Central memory CD4-positive, alpha-beta T cell (primary cell): ENCODE measurements around the gene RNU2-63P.
"Not testable (repeated sequence)": the region's sequence is repeated elsewhere in the genome, so short reads cannot be mapped to it uniquely, and the experiment has no call there.

Source experiments
- DNase-seq: peaks from one replicate; pipeline ENCODE4 v3.0.0; 2022
- total RNA-seq, 3 experiments: gene quantifications; one replicate each; lab custom pipeline; 2026; lab: John Stamatoyannopoulos, UW

The RNU2-63P gene
- 0.11 to 10.0 (median 2.3) reads per million in 3 experiments for total RNA-seq

- DNase-seq: peak; percentile 83
Observed at GRCh38 chr2:88016086-88016959, at the start of gene RNU2-63P. Gene RNU2-63P (minus strand): TSS chr2:88016547.

GRCh38 chr2:88061295-88061694, 44.9 kb upstream of the RNU2-63P start:
- DNase-seq: no peak

GRCh38 chr2:88060907-88061275, 44.5 kb upstream of the RNU2-63P start:
- no peak for DNase-seq

GRCh38 chr2:88059979-88060906, 43.9 kb upstream of the RNU2-63P start:
- DNase-seq: peak; percentile 44

DNA sequence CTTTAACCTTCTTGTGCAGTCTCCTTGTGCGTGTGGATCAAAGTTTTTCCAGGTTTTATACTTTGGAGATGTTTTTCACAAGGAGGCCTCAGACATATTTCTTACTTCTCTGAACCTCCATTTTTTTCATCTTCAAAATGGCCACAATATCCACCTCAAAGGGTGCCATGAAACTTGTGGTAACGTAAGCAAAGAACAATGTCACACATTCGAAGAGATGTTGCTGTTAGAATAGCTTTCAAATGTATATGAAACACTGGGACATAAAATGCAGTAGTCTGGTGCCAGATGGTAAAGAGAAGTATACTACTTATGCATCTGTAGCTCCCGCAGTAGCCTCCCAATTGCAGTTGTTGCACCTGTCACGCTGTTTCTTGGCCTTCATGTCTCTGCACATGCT, 41.8 kb upstream of the RNU2-63P start:
- no peak for DNase-seq

GRCh38 chr2:88057437-88057844, 41.1 kb upstream of the RNU2-63P start:
- no peak for DNase-seq

GRCh38 chr2:88055371-88056128, 39.2 kb upstream of the RNU2-63P start, which contains the start of gene KRCC1:
Gene KRCC1 (minus strand): TSS chr2:88055783. CDS start chr2:88028563, 27,220 bp downstream.
- DNase-seq: peak; percentile 96

GRCh38 chr2:88054782-88055370, 38.5 kb upstream of the RNU2-63P start:
- peak; percentile 9 for DNase-seq

DNA sequence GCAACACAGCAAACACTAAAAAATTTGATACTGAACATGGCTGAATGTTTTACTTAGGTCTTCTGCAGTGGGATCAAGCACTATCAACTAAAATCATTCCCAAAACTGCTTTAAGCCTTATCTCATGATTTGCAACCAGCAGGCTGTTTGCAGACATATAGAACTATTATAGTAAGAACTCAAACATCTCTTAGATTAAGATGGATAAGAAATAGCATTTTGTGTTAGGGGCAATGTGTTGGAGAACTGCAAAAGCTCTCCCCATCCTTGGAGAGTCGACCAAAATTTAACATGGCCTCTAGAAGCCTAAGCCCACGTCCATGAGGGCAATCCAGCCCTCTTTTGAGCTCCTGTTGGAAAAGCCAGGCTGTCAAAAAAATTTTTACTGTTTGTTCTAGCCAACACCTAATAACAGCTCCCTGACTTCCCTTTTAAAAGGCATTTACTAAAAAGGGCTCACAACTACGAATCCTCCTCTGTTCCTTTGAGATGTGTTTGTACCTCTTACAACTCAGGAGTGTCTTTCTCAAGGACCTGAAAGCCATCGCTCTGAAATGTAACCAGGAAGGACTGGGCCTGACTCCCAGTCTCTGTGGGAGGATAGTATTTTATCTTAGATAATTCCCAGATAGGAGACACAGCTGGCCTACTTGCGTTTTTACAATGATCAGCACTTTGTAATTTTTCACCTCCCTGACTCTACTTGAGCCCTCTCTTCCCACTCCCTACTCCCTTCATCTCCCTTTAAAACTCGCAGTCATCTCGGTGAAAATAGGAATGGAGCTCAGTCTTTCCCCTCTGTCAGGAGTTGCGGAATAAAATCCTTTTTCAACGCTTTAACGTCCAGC, 37.8 kb upstream of the RNU2-63P start:
- no peak for DNase-seq

DNA sequence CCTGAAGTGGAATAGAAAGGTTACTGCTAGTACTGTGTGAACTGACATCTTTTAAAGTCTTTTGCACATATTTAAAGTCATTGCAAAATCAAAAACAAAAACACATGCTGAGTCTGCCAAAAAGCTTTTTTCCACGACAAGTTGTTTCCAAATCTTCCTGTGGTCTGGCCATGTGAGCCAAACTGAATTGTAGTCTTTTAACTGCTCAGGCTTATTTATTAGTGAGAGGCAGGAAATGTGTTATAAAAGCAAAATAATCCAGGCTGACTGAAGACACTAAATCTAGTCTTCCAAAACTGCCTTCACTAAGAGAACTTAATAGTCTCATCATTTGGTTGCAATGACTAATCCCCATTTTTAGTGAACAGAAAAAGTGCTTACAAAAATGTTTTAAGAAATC, 36.9 kb upstream of the RNU2-63P start:
- DNase-seq: no peak

- no peak for DNase-seq
Observed at GRCh38 chr2:88051792-88052191, 35.4 kb upstream of the RNU2-63P start.

DNA sequence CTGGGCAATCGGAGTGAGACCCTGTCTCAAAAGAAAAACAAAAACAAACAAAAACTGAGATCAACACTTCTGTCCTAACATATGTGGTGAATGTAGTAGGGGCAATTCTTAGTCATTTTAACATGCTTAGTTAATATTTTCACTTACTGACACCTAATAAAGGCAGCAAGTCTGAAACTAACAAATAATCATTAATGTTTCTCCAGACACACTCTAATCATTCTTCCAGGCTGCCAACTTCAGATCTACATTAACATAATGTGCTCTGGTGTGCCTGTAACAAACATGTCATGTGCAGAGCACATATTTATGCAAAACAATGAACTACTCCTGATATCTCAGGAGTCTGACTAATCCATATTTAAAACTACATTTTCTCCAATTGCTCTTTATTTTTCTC, 33.3 kb upstream of the RNU2-63P start:
- DNase-seq: no peak

DNA sequence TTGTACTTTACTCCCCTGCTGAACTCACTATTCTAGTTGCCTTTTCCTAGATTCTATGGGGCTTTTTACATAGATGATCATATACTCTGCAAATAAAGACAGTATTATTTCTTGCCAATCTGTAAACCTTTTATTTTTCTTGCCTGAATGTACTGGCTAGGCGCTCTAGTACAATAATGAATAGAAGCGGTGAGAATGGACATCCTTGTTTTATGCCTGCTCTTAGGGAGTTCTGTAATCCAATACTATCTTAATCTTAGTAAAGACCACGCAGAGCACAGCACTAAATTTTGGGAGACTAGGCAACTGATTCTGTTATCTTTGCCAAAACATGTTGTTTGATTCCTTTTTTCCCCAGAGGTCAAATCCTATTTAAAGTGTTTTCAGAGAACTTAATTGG, 32.2 kb upstream of the RNU2-63P start:
- DNase-seq: no peak

DNA sequence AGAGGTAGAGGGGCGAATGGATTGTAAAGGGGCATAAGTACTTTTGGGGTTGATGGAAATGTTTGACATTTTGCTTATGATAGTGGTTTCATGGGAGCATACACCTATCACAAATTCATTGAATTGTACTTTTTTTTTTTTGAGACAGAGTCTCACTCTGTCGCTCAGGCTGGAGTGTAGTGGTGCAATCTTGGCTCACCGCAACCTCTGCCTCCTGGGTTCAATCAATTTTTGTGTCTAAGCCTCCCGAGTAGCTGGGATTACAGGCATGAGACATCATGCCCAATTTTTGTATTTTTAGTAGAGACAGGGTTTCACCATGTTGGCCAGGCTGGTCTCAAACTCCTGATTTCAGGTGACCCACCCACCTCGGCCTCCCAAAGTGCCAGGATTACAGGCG, 29.2 kb upstream of the RNU2-63P start:
- DNase-seq: not testable (repeated sequence)

DNA sequence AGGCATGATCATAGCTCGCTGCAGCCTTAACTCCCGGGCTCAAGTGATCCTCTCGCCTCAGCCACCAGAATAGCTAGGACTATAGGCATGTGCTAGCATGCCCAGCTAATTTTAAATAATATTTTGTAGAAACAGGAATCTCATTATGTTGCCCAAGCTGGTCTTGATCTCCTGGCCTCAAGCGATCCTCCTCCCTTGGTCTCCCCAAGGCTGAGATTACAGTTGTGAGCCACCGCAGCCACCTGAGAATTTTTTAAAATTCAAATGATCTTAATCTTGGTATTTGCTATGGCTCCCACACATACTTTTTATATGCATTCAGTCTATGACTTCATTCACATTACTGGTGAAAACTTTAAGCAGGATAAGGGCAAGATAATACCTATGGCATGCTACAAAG, 26.1 kb upstream of the RNU2-63P start:
- DNase-seq: no peak

DNA sequence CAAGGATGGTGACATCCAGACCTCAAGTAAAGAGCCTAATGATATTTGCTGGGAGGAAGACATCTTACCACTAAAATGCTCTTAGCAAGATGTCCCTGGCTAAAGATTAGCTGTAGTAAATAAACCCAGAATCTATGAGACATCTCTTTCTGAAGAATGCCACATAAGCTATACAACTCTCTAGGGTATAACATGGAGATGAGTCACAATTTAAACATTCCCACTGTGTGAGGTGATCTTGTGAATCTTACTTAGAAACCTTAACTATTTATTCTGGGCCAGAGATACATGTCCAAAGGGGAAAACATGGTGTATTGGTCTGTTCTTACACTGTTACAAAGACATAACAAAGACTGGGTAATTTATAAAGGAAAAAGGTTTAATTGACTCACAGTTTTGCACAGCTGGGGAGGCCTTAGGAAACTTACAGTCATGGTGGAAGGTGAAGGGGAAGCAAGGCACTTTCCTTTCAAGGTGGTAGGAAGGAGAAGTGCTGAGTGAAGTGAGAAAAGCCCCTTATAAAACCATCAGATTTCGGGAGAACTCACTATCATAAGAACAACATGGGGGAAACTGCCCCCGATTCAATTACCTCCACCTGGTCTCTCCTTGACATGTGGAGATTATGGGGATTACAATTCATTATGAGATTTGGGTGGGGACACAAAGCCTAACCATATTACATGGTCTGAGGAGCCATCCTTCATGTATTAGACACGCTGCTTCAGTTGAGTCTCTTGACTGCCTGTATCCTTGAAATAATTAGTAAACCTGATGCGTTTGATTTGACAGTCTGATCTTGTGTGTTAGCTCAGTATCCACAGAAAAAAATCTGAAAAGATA, 22.1 kb upstream of the RNU2-63P start:
- DNase-seq: no peak

DNA sequence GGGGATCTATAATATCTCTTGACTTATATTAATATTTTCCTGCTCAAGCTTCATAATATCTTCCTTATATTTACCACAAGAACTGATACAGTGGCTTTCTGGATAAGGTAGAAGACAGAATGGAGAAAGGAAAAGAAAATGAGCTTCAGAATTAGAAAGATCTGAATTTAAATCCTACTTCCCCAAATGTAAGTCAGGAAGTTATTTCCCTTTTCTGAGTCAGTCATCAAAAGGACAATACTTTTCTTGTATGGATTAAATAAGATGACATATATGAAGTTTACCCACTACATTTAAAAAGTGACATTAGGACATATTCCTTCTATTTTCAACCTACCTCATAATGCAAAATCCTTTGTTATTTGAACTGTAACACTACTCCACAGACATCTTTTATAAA, 20.3 kb upstream of the RNU2-63P start:
- DNase-seq: no peak

DNA sequence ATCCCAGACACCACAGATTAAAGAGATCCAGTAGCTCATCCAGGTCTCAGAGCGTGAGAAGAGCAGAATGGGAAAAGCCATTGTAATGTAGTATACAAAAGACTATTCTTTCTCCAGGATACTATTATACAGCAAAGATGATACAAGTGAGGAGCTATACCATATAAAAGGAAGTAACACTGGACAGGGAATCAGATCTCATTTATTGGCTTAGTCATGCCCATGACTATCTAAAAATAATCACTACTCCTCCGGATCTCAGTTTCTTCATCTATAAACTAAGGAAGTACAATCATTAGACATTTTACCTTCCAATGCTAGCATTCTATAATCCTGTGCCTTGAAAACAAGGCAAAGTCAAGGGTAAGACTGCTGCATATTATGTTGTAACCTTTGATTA, 19.8 kb upstream of the RNU2-63P start:
- DNase-seq: no peak

DNA sequence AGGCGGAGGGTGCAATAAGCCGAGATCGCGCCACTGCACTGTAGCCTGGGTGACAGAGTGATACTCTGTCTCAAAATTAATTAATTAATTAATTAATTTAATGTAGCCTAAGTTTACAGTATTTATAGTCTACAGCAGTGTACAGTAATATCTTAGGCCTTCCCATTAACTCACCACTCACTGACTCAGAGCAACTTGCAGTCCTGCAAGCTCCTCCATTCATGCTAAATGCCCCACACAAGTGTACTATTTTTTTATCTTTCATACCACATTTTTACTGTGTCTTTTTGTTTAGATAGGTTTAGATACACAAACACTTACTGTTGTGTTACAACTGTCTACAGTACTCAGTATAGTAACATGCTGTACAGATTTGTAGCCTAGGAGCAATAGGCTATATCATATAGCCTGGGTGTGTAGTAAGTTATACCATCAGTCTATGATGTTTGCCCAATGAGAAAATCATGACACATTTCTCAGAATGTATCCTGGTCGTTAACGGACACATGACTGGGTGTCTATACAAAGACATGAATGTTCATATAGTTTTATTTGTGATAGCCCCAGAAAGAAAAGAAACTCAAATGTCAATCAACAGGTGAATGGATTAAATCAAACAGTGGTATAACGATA, 15.8 kb upstream of the RNU2-63P start:
- DNase-seq: no peak

DNA sequence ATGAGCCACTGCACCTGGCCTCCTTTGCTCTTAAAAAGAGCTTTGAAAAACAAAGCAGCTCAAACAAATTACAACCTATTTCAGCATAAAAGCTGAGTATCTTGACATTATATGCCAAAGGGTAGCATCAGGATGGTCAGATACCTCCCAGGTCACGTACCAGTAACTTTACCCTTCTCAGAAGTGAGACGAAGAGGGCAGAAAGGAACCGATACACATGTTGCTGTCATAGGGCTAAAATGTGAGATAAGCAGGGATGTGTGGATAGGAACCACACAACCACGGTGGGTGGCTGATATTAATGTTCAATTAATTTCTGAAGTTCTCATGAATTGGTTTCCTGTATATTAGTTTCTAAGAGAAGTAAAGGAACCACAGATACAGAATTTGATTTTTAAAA, 12.6 kb upstream of the RNU2-63P start:
- no peak for DNase-seq
